ENCODE data around the gene SUGT1.

Gene SUGT1

GRCh38 chr13:52738719-52739467 is 86.3 kb downstream of the SUGT1 start:
- peak overlapping the region; percentile 69 for H3K4me3 ChIP-seq
- no peak for DNase-seq (ENCODE audit: low spot score)
- no peak for TF ChIP-seq CTCF (IDR thresholded peaks at IDR 0.05)
- no peak overlapping the region for H3K27ac ChIP-seq

- no peak for TF ChIP-seq CTCF (IDR thresholded peaks at IDR 0.05)
- no peak within 1 kb of the TSS for H3K27ac ChIP-seq
- no peak for DNase-seq (ENCODE audit: low spot score)
- H3K4me3 ChIP-seq, result peak within 1 kb of the TSS; percentile 69
Measured at GRCh38 chr13:52739468-52740071, 86.9 kb downstream of the SUGT1 start, which contains the start of gene CNMD. TSS of gene CNMD (minus strand) at chr13:52739820. CDS start at chr13:52739701, 119 bp downstream.

- Histone ChIP-seq H3K27ac (no peak overlapping the region), H3K4me3 (no peak overlapping the region)
- DNase-seq (ENCODE audit: low spot score), result no peak
- TF ChIP-seq CTCF (IDR thresholded peaks at IDR 0.05), result no peak
Measured at GRCh38 chr13:52743569-52743968, 90.9 kb downstream of the SUGT1 start.

GRCh38 chr13:52743988-52744387 is 91.4 kb downstream of the SUGT1 start:
- Histone ChIP-seq H3K4me3 (no peak overlapping the region), H3K27ac (no peak overlapping the region)
- DNase-seq (ENCODE audit: low spot score), result no peak
- TF ChIP-seq CTCF (IDR thresholded peaks at IDR 0.05), result no peak

- Histone ChIP-seq H3K4me3 (no peak overlapping the region), H3K27ac (no peak overlapping the region)
- DNase-seq (ENCODE audit: low spot score), result no peak
- TF ChIP-seq CTCF (IDR thresholded peaks at IDR 0.05), result no peak
Measured at GRCh38 chr13:52744842-52745375, 92.3 kb downstream of the SUGT1 start.

GRCh38 chr13:52746141-52746540 is 93.5 kb downstream of the SUGT1 start:
- no peak overlapping the region for H3K4me3 ChIP-seq
- no peak overlapping the region for H3K27ac ChIP-seq
- TF ChIP-seq CTCF (IDR thresholded peaks at IDR 0.05), result no peak
- DNase-seq (ENCODE audit: low spot score), result no peak

Data from coronary artery (tissue), 2 donors.